ENCODE data around the gene LORICRIN.

Gene LORICRIN

GRCh38 chr1:153262070-153262366, 2.5 kb downstream of the LORICRIN start:
- ChIA-PET CTCF (interaction anchor here (0.6 to 2.1 kb wide), 4 partner anchors 16 to 224 kb away, joined by 3 to 6 read pairs (median 4); no protein-coding TSS in a partner anchor), POLR2A (no interaction called here)
- H3K27ac ChIP-seq (ENCODE audit: extremely low read depth, low read depth, low read length) = no peak overlapping the region
- no peaks in the 10 kb centered on the region for H3K36me3 ChIP-seq (ENCODE audit: control insufficient read depth in 2 of 2, insufficient read depth in 1 of 2, low read length in 2 of 2)
- H3K4me3 ChIP-seq (ENCODE audit: low read depth, low read length) = peak overlapping the region; percentile 46
- no peaks in the 10 kb centered on the region for H3K4me1 ChIP-seq (ENCODE audit: control insufficient read depth, insufficient read depth, low read length)
- no peaks in the 10 kb centered on the region for H3K9me3 ChIP-seq (ENCODE audit: control insufficient read depth, insufficient read depth, low read depth, low read length)
- TF ChIP-seq ZNF548 (tag by site-specific recombination; IDR thresholded peaks at IDR 0.05) (no peak), ZNF292 (tag by site-specific recombination; IDR thresholded peaks at IDR 0.05; ENCODE audit: borderline replicate concordance, low read depth) (no peak), ZNF416 (tag by site-specific recombination; IDR thresholded peaks at IDR 0.05) (no peak), HOXC10 (CRISPR knock-in tag; IDR thresholded peaks at IDR 0.05) (no peak), ZNF585B (tag by site-specific recombination; IDR thresholded peaks at IDR 0.05) (no peak), ZNF114 (tag by site-specific recombination; IDR thresholded peaks at IDR 0.05) (no peak), GLI4 (tag by site-specific recombination; IDR thresholded peaks at IDR 0.05) (no peak), ATF2 (tag by site-specific recombination; IDR thresholded peaks at IDR 0.05; ENCODE audit: low read depth) (peak; percentile 82; the same call in 1 of the 2 replicates), ZNF514 (tag by site-specific recombination; IDR thresholded peaks at IDR 0.05) (no peak), ZNF692 (tag by site-specific recombination; IDR thresholded peaks at IDR 0.05) (no peak), ZNF549 (tag by site-specific recombination; IDR thresholded peaks at IDR 0.05) (no peak), EGR2 (tag by site-specific recombination; IDR thresholded peaks at IDR 0.05; ENCODE audit: low read depth) (no peak), ZBTB21 (tag by site-specific recombination; IDR thresholded peaks at IDR 0.05) (0 out of 2 replicates have a peak, but pooled peaks have one; percentile 29), KLF7 (tag by site-specific recombination; IDR thresholded peaks at IDR 0.05; ENCODE audit: borderline replicate concordance) (no peak), ZNF555 (tag by site-specific recombination; conservative IDR thresholded peaks at IDR 0.05) (no peak), ZNF169 (tag by site-specific recombination; IDR thresholded peaks at IDR 0.05) (no peak), ZNF777 (tag by site-specific recombination; IDR thresholded peaks at IDR 0.05; ENCODE audit: borderline replicate concordance) (0 out of 2 replicates have a peak, but pooled peaks have one; percentile 7), ZNF830 (tag by site-specific recombination; IDR thresholded peaks at IDR 0.05; ENCODE audit: low read depth) (no peak), PRDM1 (tag by site-specific recombination; IDR thresholded peaks at IDR 0.05) (0 out of 2 replicates have a peak, but pooled peaks have one; percentile 28), ZNF26 (tag by site-specific recombination; IDR thresholded peaks at IDR 0.05) (no peak), ZNF600 (tag by site-specific recombination; IDR thresholded peaks at IDR 0.05) (no peak), PATZ1 (tag by site-specific recombination; IDR thresholded peaks at IDR 0.05) (no peak), ZNF157 (tag by site-specific recombination; IDR thresholded peaks at IDR 0.05) (no peak), ZNF398 (tag by site-specific recombination; IDR thresholded peaks at IDR 0.05) (no peak), PRDM10 (tag by site-specific recombination; IDR thresholded peaks at IDR 0.05) (no peak), ZNF529 (tag by site-specific recombination; IDR thresholded peaks at IDR 0.05; ENCODE audit: insufficient replicate concordance) (no peak), ZNF768 (tag by site-specific recombination; IDR thresholded peaks at IDR 0.05) (no peak), ZBTB17 (tag by site-specific recombination; IDR thresholded peaks at IDR 0.05) (peak; percentile 70)

All from HEK293 (cell line).